ENCODE data around the gene C17orf58.
A peak's percentile ranks its signal among the peaks of the same experiment; 100 is the strongest.
"Not testable (repeated sequence)": the region's sequence is repeated elsewhere in the genome, so short reads cannot be mapped to it uniquely, and the experiment has no call there.

The C17orf58 gene

DNA sequence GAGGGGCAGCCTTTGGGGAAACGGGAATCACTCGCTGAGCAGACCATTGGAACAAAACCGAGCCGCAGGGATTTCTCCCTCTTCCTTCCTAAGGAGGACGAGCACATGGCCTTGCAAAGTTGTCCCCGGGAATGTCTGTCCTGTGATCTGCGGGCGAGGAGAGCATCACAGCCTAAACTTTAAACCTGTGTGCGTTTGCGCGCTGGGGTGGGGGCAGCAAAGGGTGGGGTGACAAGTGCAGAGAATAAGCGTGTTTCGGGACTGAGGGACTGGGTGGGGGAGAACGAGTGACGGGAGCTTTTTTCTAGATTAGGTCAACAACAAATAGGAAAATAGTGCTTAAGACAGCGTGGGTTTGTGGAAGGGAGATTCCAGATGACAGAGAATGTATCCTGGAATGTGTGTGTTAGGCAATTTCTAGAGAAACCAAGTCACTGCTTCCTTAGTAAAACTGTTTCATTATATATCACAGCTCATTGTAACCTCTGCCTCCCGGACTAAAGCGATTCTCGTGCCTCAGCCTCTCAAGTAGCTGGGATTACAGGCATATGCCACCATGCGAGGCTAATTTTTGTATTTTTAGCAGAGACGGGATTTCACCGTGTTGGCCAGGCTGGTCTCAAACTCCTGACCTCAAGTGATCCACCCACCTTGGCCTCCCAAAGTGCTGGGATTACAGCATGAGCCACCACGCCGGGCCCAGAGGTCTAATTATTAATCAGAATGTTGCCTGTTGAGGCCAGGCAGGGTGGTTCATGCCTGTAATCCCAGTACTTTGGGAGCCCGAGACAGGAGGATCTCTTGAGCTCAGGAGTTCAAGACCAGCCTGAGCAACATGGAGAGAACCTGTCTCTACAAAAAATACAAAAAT, at the start of gene C17orf58:
Gene C17orf58 (minus strand): TSS at position 169 of the 871 bp plus-strand sequence. CDS start 271 bp downstream, outside the sequence.
- TF ChIP-seq GATA3, GATA2 (IDR thresholded peaks at IDR 0.05; ENCODE audit: low read depth, low read length): not testable (repeated sequence)

DNA sequence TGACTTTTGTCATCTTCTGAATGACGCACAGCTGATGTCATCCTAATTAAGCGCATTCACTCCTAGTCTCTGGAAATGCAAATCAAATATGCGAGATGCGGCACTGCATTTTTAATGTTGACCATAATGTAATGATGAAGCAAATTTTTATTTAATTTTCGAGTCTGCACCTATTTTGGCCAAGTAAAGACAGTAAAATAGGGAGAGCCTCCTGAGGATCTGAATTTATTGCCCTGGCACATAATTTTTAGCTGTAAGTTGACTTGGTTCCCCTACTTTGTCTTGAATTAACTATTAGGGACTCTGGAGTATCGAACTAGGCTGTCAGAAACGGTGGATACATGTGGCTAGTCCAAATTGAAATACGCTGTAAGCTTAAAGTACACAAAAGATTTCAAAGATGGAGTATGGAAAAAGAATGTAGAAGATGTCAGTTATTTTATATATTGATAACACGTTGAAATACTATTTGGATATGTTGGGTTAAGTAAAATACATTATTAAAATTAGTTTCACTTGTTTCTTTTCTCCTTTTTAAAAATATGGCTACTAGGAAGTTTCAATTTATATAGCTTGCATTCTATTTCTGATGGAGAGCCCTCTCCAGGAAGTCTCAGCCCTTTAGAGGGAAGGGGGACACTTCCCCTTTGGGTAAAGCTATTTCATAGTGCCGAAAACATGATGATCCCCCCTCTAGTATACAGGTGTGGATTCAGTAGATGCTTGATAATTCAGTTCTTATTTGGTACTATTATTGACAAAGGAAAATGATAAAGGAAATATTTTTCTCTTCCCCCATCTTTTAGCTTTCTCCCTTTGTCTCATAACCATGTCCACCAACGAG, 40.3 kb upstream of the C17orf58 start:
- TF ChIP-seq GATA3 (IDR thresholded peaks at IDR 0.05; ENCODE audit: low read depth, low read length), result no peak
- TF ChIP-seq GATA2 (IDR thresholded peaks at IDR 0.05; ENCODE audit: low read depth, low read length), result no peak

DNA sequence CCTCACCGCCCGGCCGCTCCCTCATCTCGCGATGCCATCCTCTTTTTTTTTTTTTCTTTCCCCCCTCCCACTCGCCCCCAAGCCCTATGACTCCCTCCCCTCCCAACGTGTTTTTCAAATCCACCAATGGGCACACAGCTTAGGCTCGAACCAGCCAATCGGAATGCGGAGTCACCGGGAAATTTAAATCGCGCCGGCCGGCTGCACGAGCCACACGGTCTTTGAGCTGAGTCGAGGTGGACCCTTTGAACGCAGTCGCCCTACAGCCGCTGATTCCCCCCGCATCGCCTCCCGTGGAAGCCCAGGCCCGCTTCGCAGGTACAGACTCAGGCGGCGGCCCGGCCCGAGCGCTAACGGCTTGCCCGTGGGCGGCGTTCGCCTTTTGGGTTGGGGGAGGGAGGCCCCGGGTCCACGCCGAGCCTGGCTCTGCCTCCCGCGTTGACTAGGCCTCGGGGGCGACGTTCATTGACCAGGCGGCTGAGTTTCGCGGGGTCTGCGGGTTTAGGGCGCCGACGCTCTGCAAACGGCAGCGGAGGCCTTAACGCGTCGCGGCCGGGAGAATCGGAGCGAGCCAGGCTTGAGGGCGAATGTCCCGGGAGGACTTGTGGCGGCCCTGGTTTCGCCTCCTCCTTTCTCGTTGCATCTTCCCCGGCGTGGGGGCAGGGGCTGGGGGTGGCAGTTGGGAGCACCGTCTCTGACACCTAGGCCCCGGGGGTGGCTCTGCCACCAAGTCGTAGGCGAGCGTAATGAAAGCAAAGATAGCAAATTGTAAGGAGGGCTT, 39.4 kb upstream of the C17orf58 start, which contains the start of gene KPNA2:
Gene KPNA2 (plus strand): TSS at position 213 of the 781 bp plus-strand sequence. CDS start 1,398 bp downstream, outside the sequence.
- no peak; the same call in 1 of the 2 replicates for TF ChIP-seq GATA2 (IDR thresholded peaks at IDR 0.05; ENCODE audit: low read depth, low read length)
- no peak for TF ChIP-seq GATA3 (IDR thresholded peaks at IDR 0.05; ENCODE audit: low read depth, low read length)

DNA sequence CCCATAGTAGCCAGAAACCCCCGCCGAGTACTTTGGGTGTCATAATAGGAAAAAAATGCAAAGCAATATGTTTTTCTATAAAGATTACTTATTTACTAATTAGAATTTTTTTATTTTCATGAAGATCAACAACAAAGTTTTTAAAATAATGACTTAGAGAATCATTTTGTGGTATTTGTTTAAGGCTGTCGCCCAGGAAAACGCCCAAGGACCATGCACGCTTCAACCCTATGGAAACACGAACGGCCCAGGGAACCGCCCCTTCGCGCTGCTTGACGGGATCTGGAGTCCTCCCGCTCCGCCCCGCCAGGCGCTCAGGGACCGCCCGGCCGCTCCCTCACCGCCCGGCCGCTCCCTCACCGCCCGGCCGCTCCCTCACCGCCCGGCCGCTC, 38.9 kb upstream of the C17orf58 start:
- TF ChIP-seq GATA2 (IDR thresholded peaks at IDR 0.05; ENCODE audit: low read depth, low read length), result no peak
- no peak for TF ChIP-seq GATA3 (IDR thresholded peaks at IDR 0.05; ENCODE audit: low read depth, low read length)

GRCh38 chr17:68034452-68034776, 38.1 kb upstream of the C17orf58 start:
- TF ChIP-seq GATA2 (IDR thresholded peaks at IDR 0.05; ENCODE audit: low read depth, low read length), result no peak
- TF ChIP-seq GATA3 (IDR thresholded peaks at IDR 0.05; ENCODE audit: low read depth, low read length), result no peak

DNA sequence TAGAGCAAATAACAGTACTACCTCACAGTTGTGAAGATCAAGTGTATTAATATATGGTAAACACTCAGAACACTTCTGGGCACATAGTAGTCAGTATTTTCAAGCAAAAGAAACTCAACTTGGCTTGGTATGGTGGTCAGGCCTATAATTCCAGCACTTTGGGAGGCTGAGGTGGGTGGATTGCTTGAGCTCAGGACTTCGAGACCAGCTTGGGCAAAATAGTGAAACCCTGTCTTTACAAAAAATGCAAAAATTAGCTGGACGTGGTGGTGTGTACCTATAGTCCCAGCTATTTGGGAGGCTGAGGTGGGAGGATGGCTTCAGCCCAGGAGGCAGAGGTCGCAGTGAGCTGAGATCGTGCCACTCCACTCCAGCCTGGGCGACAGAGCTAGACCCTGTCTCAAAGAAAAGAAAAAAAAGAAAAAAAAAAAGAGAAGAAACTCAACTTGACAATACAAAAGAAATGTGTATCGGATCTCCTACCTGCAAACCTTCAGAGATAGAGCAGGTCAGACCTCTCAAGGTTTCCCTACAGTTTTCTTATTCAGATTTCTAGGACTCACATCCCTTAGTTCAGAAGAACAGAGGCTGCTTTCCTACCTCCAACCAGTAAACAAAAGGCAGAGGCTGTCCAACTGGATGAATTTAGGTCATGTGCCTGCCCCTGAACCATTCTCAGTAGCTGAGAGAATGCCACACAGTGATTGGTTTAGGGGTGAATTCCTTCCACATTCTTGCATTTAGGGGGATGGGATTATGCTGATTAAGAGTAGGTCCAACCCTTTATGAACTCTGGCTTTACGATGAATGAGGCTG, 37.6 kb upstream of the C17orf58 start:
- TF ChIP-seq GATA3 (IDR thresholded peaks at IDR 0.05; ENCODE audit: low read depth, low read length), result no peak
- TF ChIP-seq GATA2 (IDR thresholded peaks at IDR 0.05; ENCODE audit: low read depth, low read length), result no peak

DNA sequence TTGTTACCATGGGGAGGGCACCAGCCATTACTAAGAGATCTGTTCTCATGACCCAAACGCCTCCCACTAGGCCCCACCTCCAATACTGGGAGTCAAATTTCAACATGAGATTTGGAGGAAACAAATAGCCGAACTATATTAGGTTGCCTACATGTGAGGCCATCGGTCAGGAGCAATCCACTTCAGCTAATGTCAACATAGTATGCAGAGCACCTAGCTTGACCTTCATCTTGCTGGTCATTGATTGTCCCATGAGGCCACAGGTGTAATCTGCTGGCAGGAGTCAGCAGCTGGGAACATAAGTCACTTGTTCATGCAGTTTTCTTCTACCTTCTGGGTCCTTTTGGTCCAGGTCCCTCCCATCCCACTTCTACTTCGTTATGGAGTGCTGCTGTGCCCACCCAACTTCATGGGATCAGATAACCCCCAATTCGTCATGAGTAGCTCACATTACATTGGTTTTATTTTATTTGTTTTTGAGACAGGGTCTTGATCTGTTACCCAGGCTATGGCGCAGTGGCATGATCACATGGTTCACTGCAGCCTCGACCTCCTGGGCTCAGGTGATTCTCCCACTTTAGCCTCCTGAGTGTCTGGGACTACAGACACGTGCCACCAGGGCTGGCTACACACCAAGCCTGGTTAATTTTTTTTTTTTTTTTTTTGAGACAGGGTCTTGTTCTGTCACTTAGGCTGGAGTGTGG, 33.4 kb upstream of the C17orf58 start:
- TF ChIP-seq GATA2 (IDR thresholded peaks at IDR 0.05; ENCODE audit: low read depth, low read length) (no peak), GATA3 (IDR thresholded peaks at IDR 0.05; ENCODE audit: low read depth, low read length) (no peak)

GRCh38 chr17:68021963-68022362, 25.7 kb upstream of the C17orf58 start:
- no peak for TF ChIP-seq GATA3 (IDR thresholded peaks at IDR 0.05; ENCODE audit: low read depth, low read length)
- no peak for TF ChIP-seq GATA2 (IDR thresholded peaks at IDR 0.05; ENCODE audit: low read depth, low read length)

GRCh38 chr17:68020409-68020756, 24.1 kb upstream of the C17orf58 start:
- TF ChIP-seq GATA2 (IDR thresholded peaks at IDR 0.05; ENCODE audit: low read depth, low read length) (peak; percentile 47), GATA3 (IDR thresholded peaks at IDR 0.05; ENCODE audit: low read depth, low read length) (no peak)

DNA sequence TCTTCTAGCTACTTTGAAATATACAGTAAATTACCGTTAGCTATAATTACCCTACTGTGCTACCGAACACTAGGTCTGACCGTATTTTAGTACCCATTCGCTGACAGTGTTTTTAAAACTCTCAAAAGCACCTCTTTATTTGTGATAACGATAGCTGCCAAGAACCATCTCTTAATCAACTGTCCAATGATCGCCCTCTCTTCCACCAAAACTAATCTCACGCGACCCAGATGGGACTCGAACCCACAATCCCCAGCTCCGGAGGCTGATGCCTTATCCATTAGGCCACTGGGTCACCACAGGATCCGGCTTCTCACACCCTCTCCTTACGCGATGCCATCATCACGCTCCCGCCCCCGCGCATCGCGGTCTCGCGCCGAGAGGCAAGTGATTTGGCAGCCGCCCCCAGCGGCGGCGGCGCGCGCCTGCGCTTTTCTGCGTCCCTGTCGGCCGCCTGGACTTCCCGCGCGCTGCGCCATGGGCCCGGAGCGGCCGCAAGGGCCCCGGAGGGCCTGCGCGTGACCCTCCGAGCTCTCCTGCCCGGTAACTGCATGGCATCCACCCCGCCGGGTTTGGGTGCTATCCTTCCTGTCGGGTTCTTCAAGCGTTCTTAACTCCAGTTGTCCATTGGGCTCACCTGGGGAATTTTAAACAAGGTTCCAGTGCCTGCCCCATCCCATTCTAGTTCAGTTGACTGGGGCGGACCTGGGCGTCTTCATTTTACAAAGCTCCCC, 23.6 kb upstream of the C17orf58 start:
- TF ChIP-seq GATA2 (IDR thresholded peaks at IDR 0.05; ENCODE audit: low read depth, low read length), result peak; percentile 19; the same call in 1 of the 2 replicates
- TF ChIP-seq GATA3 (IDR thresholded peaks at IDR 0.05; ENCODE audit: low read depth, low read length), result no peak

DNA sequence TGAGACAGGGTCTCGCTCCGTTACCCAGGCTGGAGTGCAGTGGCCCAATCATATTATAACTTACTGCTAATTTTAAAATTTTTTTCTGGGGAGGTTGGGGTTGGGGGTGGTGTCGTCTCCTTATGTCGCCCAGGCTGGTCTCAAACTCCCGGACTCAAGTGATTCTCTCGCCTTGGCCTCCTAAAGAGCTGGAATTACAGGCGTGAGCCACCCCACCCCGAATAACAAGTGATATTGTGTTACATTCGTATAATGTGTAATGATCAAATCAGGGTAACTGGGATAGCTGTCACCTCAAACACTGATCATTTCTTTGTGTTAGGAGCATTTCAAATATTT, 23.0 kb upstream of the C17orf58 start:
- TF ChIP-seq GATA2 (IDR thresholded peaks at IDR 0.05; ENCODE audit: low read depth, low read length) (no peak), GATA3 (IDR thresholded peaks at IDR 0.05; ENCODE audit: low read depth, low read length) (no peak)

- TF ChIP-seq GATA2 (IDR thresholded peaks at IDR 0.05; ENCODE audit: low read depth, low read length) (no peak), GATA3 (IDR thresholded peaks at IDR 0.05; ENCODE audit: low read depth, low read length) (no peak)
Observed at GRCh38 chr17:68016838-68017237, 20.6 kb upstream of the C17orf58 start.

All from SH-SY5Y (cell line).